ENCODE data around the gene GNPDA1. TPM values are rescaled to one million over a fixed set of nuclear protein-coding genes. Genes with fewer than 3 reads are reported as not detected.

GNPDA1 gene
- total RNA-seq, 3 donors from 2014 or later = 32.6 to 46.4 (median 38.3) TPM

GRCh38 chr5:141960449-141961323 is 52.1 kb downstream of the GNPDA1 start:
- intact Hi-C loops (cut with DNase I; ENCODE audit: low total_unique reads) = loop anchor here (10.0 kb wide), 1 partner anchor 266 kb away; no protein-coding TSS in a partner anchor

GRCh38 chr5:141960018-141960417 is 52.8 kb downstream of the GNPDA1 start:
- intact Hi-C loops (cut with DNase I; ENCODE audit: low total_unique reads) = loop anchor here (10.0 kb wide), 1 partner anchor 265 kb away; no protein-coding TSS in a partner anchor
- Histone ChIP-seq H3K27me3 (no peaks in the 10 kb centered on the region), H3K4me1 (no peaks in the 10 kb centered on the region), H3K4me3 (no peak overlapping the region), H3K27ac (peak overlapping the region in 1 of 2 donors; percentile 34), H3K9me3 (no peaks in the 10 kb centered on the region), H3K36me3 (no peaks in the 10 kb centered on the region)
- no peak for DNase-seq (ENCODE audit: low spot score in 2 of 2)
- no peak for TF ChIP-seq CTCF (IDR thresholded peaks at IDR 0.05)
- TF ChIP-seq POLR2AphosphoS5 (IDR thresholded peaks at IDR 0.05) = no peak
- TF ChIP-seq POLR2A (IDR thresholded peaks at IDR 0.05) = no peak

More at GRCh38 chr5:141960449-141961323, 52.1 kb downstream of the GNPDA1 start:
- Histone ChIP-seq H3K9me3 (no peaks in the 10 kb centered on the region), H3K27me3 (no peaks in the 10 kb centered on the region), H3K4me3 (no peak overlapping the region), H3K4me1 (no peaks in the 10 kb centered on the region), H3K27ac (peak overlapping the region in 1 of 2 donors; percentile 34), H3K36me3 (no peaks in the 10 kb centered on the region)
- TF ChIP-seq CTCF (IDR thresholded peaks at IDR 0.05) (peak; percentile 74 to 93 (median 91)), POLR2AphosphoS5 (IDR thresholded peaks at IDR 0.05) (peak in 2 of 3 donors; percentile 13 to 40), POLR2A (IDR thresholded peaks at IDR 0.05) (no peak)
- DNase-seq (ENCODE audit: low spot score in 2 of 2) = peak; percentile 86 to 90

GRCh38 chr5:141958546-141959172 is 54.2 kb downstream of the GNPDA1 start:
- Histone ChIP-seq H3K4me1 (no peaks in the 10 kb centered on the region), H3K27me3 (no peaks in the 10 kb centered on the region), H3K4me3 (no peak overlapping the region), H3K27ac (peak overlapping the region in 1 of 2 donors; percentile 62), H3K36me3 (no peaks in the 10 kb centered on the region), H3K9me3 (no peaks in the 10 kb centered on the region)
- intact Hi-C loops (cut with DNase I; ENCODE audit: low total_unique reads) = no loop called here
- DNase-seq (ENCODE audit: low spot score in 2 of 2) = no peak
- no peak for TF ChIP-seq POLR2AphosphoS5 (IDR thresholded peaks at IDR 0.05)
- no peak for TF ChIP-seq POLR2A (IDR thresholded peaks at IDR 0.05)
- no peak for TF ChIP-seq CTCF (IDR thresholded peaks at IDR 0.05)

- intact Hi-C loops (cut with DNase I; ENCODE audit: low total_unique reads) = no loop called here
- Histone ChIP-seq H3K27me3 (no peaks in the 10 kb centered on the region), H3K9me3 (no peaks in the 10 kb centered on the region), H3K4me3 (peak within 1 kb of the TSS in 1 of 3 donors; percentile 43), H3K27ac (peak within 1 kb of the TSS in 1 of 2 donors; percentile 69), H3K4me1 (no peaks in the 10 kb centered on the region), H3K36me3 (no peaks in the 10 kb centered on the region)
- DNase-seq (ENCODE audit: low spot score in 2 of 2) = no peak
- no peak for TF ChIP-seq CTCF (IDR thresholded peaks at IDR 0.05)
- no peak for TF ChIP-seq POLR2A (IDR thresholded peaks at IDR 0.05)
- TF ChIP-seq POLR2AphosphoS5 (IDR thresholded peaks at IDR 0.05) = peak in 1 of 3 donors; percentile 27
These were observed 54.7 kb downstream of the GNPDA1 start, which contains the start of gene PCDH12 for GRCh38 chr5:141958113-141958512. Gene PCDH12 (minus strand): TSS chr5:141958202. CDS start chr5:141957851, 351 bp downstream.
